Lower leg skin (tissue), 3 donors: ENCODE data around the gene ZNF503.

Experiments used
- CTCF ChIP-seq, 3 donors: fragments of 450-650 bp; IDR thresholded peaks; one replicate each; pipeline ENCODE4 v1.5.1; 2016; ENCODE audit warnings: antibody characterized with exemption in 3 of 3, mild to moderate bottlenecking in 3 of 3, moderate library complexity in 2 of 3
- POLR2A ChIP-seq, 2 donors: fragments of 450-650 bp; IDR thresholded peaks; one replicate each; pipeline ENCODE4 v1.6.1; 2016 to 2017; ENCODE audit warnings: antibody characterized with exemption in 2 of 2, mild to moderate bottlenecking in 1 of 2, moderate library complexity in 1 of 2

GRCh38 chr10:75431180-75432111 is 29.9 kb upstream of the ZNF503 start, which contains the start of gene LRMDA:
- TF ChIP-seq CTCF (IDR thresholded peaks at IDR 0.05) (no peak), POLR2A (IDR thresholded peaks at IDR 0.05) (no peak)
